Neuronal stem cell (in vitro differentiated cells): Measurements from ENCODE around the gene ATP1A2.
A peak's percentile ranks its signal among the peaks of the same experiment; 100 is the strongest.

ENCODE experiments used
- DNase-seq: peaks from one replicate; pipeline ENCODE4 v3.0.0-alpha.2; 2013; ENCODE audit warnings: low spot score
- H2AFZ ChIP-seq: one replicate; pipeline ENCODE4 v1.6.1; 2013; ENCODE audit warnings: mild to moderate bottlenecking, low read length, inconsistent platforms
- H2AK5ac ChIP-seq: 2 replicates; pipeline ENCODE4 v1.6.1; 2013; ENCODE audit warnings: low read depth, mild to moderate bottlenecking, inconsistent platforms, low read length, moderate library complexity, mixed read lengths
- H2BK120ac ChIP-seq: 2 replicates; pipeline ENCODE4 v1.6.1; 2013; ENCODE audit warnings: low read depth, mild to moderate bottlenecking, inconsistent platforms, low read length, moderate library complexity, mixed read lengths
- H2BK12ac ChIP-seq: one replicate; pipeline ENCODE4 v1.6.1; 2013; ENCODE audit warnings: low read length, inconsistent platforms
- H2BK15ac ChIP-seq: 2 replicates; pipeline ENCODE4 v1.6.1; 2013; ENCODE audit warnings: mild to moderate bottlenecking, low read length, inconsistent platforms, mixed read lengths
- H2BK5ac ChIP-seq: one replicate; pipeline ENCODE4 v1.6.1; 2013; ENCODE audit warnings: inconsistent platforms, mild to moderate bottlenecking, low read length, moderate library complexity
- H3K14ac ChIP-seq: one replicate; pipeline ENCODE4 v1.6.1; 2013; ENCODE audit warnings: low read length, inconsistent platforms
- H3K18ac ChIP-seq: 2 replicates; pipeline ENCODE4 v1.6.1; 2013; ENCODE audit warnings: low read length, inconsistent platforms
- H3K23ac ChIP-seq: 2 replicates; pipeline ENCODE4 v1.6.1; 2013; ENCODE audit warnings: low read depth, mild to moderate bottlenecking, mixed read lengths, low read length, inconsistent platforms; ENCODE audit not compliant: poor library complexity
- H3K27ac ChIP-seq: replicated peaks from 3 replicates; pipeline ENCODE4 v1.5.1; 2013; ENCODE audit warnings: low read length, inconsistent platforms
- H3K27me3 ChIP-seq, 3 experiments: 2 replicates each; pipeline ENCODE4 v1.6.1; 2013; ENCODE audit warnings: low read length in 3 of 3, mild to moderate bottlenecking in 2 of 3, inconsistent platforms in 1 of 3, low read depth in 1 of 3, mixed read lengths in 1 of 3, moderate library complexity in 1 of 3; ENCODE audit not compliant: control insufficient read depth in 3 of 3, insufficient read depth in 3 of 3
- H3K36me3 ChIP-seq, 2 donors: replicated peaks in 1 of 2; 2 replicates each; pipeline ENCODE4 v1.6.1; 2013; ENCODE audit warnings: low read length in 2 of 2; ENCODE audit not compliant: control insufficient read depth in 2 of 2, insufficient read depth in 2 of 2
- H3K4ac ChIP-seq: 2 replicates; pipeline ENCODE4 v1.6.1; 2013; ENCODE audit warnings: inconsistent platforms, mild to moderate bottlenecking, low read length, moderate library complexity
- H3K4me1 ChIP-seq, 2 donors: 1 replicate in 1 of 2; 2 replicates in 1 of 2; pipeline ENCODE4 v1.6.1; 2013; ENCODE audit warnings: low read length in 2 of 2, low read depth in 1 of 2; ENCODE audit not compliant: control insufficient read depth in 2 of 2, insufficient read depth in 1 of 2
- H3K4me2 ChIP-seq: one replicate; pipeline ENCODE4 v1.6.1; 2013; ENCODE audit warnings: mild to moderate bottlenecking, low read length, inconsistent platforms; ENCODE audit not compliant: insufficient read depth, poor library complexity, severe bottlenecking
- H3K4me3 ChIP-seq, 2 donors: 2 replicates each; pipeline ENCODE4 v1.5.1; 2013; ENCODE audit warnings: low read length in 2 of 2, mild to moderate bottlenecking in 2 of 2, inconsistent platforms in 1 of 2, moderate library complexity in 1 of 2
- H3K79me1 ChIP-seq: one replicate; pipeline ENCODE4 v1.6.1; 2013; ENCODE audit warnings: low read depth, mild to moderate bottlenecking, inconsistent platforms, low read length, moderate library complexity
- H3K9ac ChIP-seq: one replicate; pipeline ENCODE4 v1.6.1; 2013; ENCODE audit warnings: mild to moderate bottlenecking, low read depth, low read length, inconsistent platforms; ENCODE audit not compliant: poor library complexity
- H3K9me3 ChIP-seq, 2 donors: replicated peaks in 1 of 2; 2 replicates each; pipeline versions ENCODE3 to v1.6.1; 2013; ENCODE audit warnings: low read length in 2 of 2, mild to moderate bottlenecking in 2 of 2, inconsistent platforms in 1 of 2, low read depth in 1 of 2, mixed read lengths in 1 of 2, moderate library complexity in 1 of 2; ENCODE audit not compliant: control insufficient read depth in 2 of 2, insufficient read depth in 1 of 2
- H4K8ac ChIP-seq: one replicate; pipeline ENCODE4 v1.6.1; 2013; ENCODE audit warnings: low read depth, mild to moderate bottlenecking, inconsistent platforms, low read length, moderate library complexity
- H4K91ac ChIP-seq: one replicate; pipeline ENCODE4 v1.6.1; 2013; ENCODE audit warnings: low read length, low read depth, mild to moderate bottlenecking, inconsistent platforms; ENCODE audit not compliant: poor library complexity
- WGBS, 2 donors: extraction: QIAGEN DNeasy Blood & Tissue Kit; methylation state at CpG; one replicate each; pipeline ENCODE4 v1.1.7; 2013; ENCODE audit warnings: missing lambda C conversion rate in 2 of 2, mixed read lengths in 1 of 2; ENCODE audit not compliant: insufficient read length in 2 of 2, insufficient replicate concordance in 1 of 2; ENCODE audit errors: extremely low coverage in 2 of 2; 5-methylcytosine and 5-hydroxymethylcytosine counted together

The ATP1A2 gene

GRCh38 chr1:160098852-160099561, 16.6 kb upstream of the ATP1A2 start:
- Histone ChIP-seq H3K23ac (no peak overlapping the region), H2AK5ac (no peak overlapping the region), H3K9ac (no peak overlapping the region), H2BK5ac (no peak overlapping the region), H3K27ac (no peak overlapping the region), H3K4me3 (peak overlapping the region; percentile 53 to 75), H3K4ac (no peak overlapping the region), H2BK12ac (no peak overlapping the region), H3K14ac (no peak overlapping the region), H2BK120ac (no peak overlapping the region), H3K27me3 (no peaks in the 10 kb centered on the region), H2AFZ (peak overlapping the region; percentile 94), H3K79me1 (no peaks in the 10 kb centered on the region), H4K8ac (no peak overlapping the region), H3K4me1 (peaks cover 33 to 55% of the 10 kb centered on the region in 2 donors), H3K9me3 (no peaks in the 10 kb centered on the region), H3K36me3 (peaks cover 0 to 8% of the 10 kb centered on the region in 2 donors), H2BK15ac (no peak overlapping the region), H3K18ac (peak overlapping the region; percentile 81), H4K91ac (no peak overlapping the region), H3K4me2 (peak overlapping the region; percentile 90)
- no CpG with 5 or more reads among the region's 40 CpGs for WGBS, 2 donors
- peak; percentile 93 for DNase-seq

- Histone ChIP-seq H3K4me3 (no peak overlapping the region), H2BK12ac (no peak overlapping the region), H3K4me2 (no peak overlapping the region), H3K23ac (no peak overlapping the region), H3K4ac (no peak overlapping the region), H3K9me3 (no peaks in the 10 kb centered on the region), H2BK15ac (no peak overlapping the region), H2BK5ac (no peak overlapping the region), H3K18ac (no peak overlapping the region), H2BK120ac (no peak overlapping the region), H3K36me3 (peaks cover 0 to under 1% of the 10 kb centered on the region in 2 donors), H3K9ac (no peak overlapping the region), H2AFZ (peak overlapping the region; percentile 94), H3K27me3 (no peaks in the 10 kb centered on the region), H2AK5ac (no peak overlapping the region), H3K79me1 (no peaks in the 10 kb centered on the region), H4K8ac (no peak overlapping the region), H4K91ac (no peak overlapping the region), H3K27ac (no peak overlapping the region), H3K4me1 (peaks cover 40 to 62% of the 10 kb centered on the region in 2 donors), H3K14ac (no peak overlapping the region)
- DNase-seq: no peak
- WGBS, 2 donors: no CpG with 5 or more reads among the region's 2 CpGs
These were observed 15.7 kb upstream of the ATP1A2 start for GRCh38 chr1:160099716-160100375.

GRCh38 chr1:160101037-160101716, 14.4 kb upstream of the ATP1A2 start:
- H3K4me2 ChIP-seq: no peak overlapping the region

More at GRCh38 chr1:160101037-160101716, 14.4 kb upstream of the ATP1A2 start:
- WGBS, 2 donors: no CpG with 5 or more reads among the region's 13 CpGs
- H3K27me3 ChIP-seq: no peaks in the 10 kb centered on the region
- no peak overlapping the region for H4K91ac ChIP-seq
- no peak overlapping the region for H3K23ac ChIP-seq
- H3K79me1 ChIP-seq: no peaks in the 10 kb centered on the region
- no peak overlapping the region for H2BK12ac ChIP-seq
- peak overlapping the region; percentile 4 for H2AK5ac ChIP-seq
- H3K27ac ChIP-seq: no peak overlapping the region
- no peak overlapping the region for H3K4ac ChIP-seq
- no peak overlapping the region for H2BK120ac ChIP-seq
- H4K8ac ChIP-seq: peak overlapping the region; percentile 45
- H3K4me1 ChIP-seq: peaks cover 31 to 53% of the 10 kb centered on the region in 2 donors
- no peak overlapping the region for H3K9ac ChIP-seq
- peak overlapping the region; percentile 49 for H3K18ac ChIP-seq
- H3K14ac ChIP-seq: no peak overlapping the region
- peak; percentile 73 for DNase-seq
- H3K36me3 ChIP-seq: no peaks in the 10 kb centered on the region
- no peak overlapping the region for H3K4me3 ChIP-seq
- H2AFZ ChIP-seq: peak overlapping the region; percentile 62
- no peak overlapping the region for H2BK15ac ChIP-seq
- no peaks in the 10 kb centered on the region for H3K9me3 ChIP-seq
- no peak overlapping the region for H2BK5ac ChIP-seq
